ENCODE results near the gene LARP1. TPM values are rescaled to one million over a fixed set of nuclear protein-coding genes. Genes with fewer than 3 reads are reported as not detected.

The LARP1 gene
- total and polyA plus RNA-seq, 9 of the 15 experiments (the other 6 are each of a cell fraction or from before 2014, with no cell fraction given) = 22.6 to 300 (median 92.0) TPM

- ATAC-seq (peak; percentile 47; the same call in 1 of the 3 replicates), DNase-seq (ENCODE audit: extremely low read depth in 1 of 4, low spot score in 3 of 4) (no peak), FAIRE-seq (no peak)
- in situ Hi-C loops (cut with MboI) (no loop called here), intact Hi-C loops (cut with micrococcal nuclease) (no loop called here)
- Histone ChIP-seq H3K27me3 (ENCODE audit: control insufficient read depth in 2 of 2, insufficient read depth in 2 of 2, low read length in 2 of 2) (no peaks in the 10 kb centered on the region), H3K9ac (ENCODE audit: insufficient read depth in 1 of 2, low read depth in 2 of 2, low read length in 2 of 2) (no peak overlapping the region), H3K27ac (ENCODE audit: extremely low read depth, low read depth, low read length) (no peak overlapping the region), H3K36me3 (ENCODE audit: control insufficient read depth, insufficient read depth, low read length) (no peaks in the 10 kb centered on the region), H4K20me1 (replicated peaks; ENCODE audit: control insufficient read depth, insufficient read depth, low read length) (no peaks in the 10 kb centered on the region), H3K9me3 (replicated peaks; ENCODE audit: control insufficient read depth, insufficient read depth, low read depth, low read length) (no peaks in the 10 kb centered on the region), H3K4me1 (replicated peaks in 1 of 2; ENCODE audit: control insufficient read depth in 2 of 2, insufficient read depth in 2 of 2, low read length in 2 of 2) (no peaks in the 10 kb centered on the region; a peak in 2 of 5 replicates), H3K4me2 (ENCODE audit: insufficient read depth, low read length) (no peak overlapping the region), H3K9me1 (ENCODE audit: control insufficient read depth, insufficient read depth, low read length) (no peaks in the 10 kb centered on the region), H3K79me2 (ENCODE audit: control insufficient read depth, insufficient read depth, low read length) (no peaks in the 10 kb centered on the region), H2AFZ (ENCODE audit: low read depth, low read length) (no peak overlapping the region), H3K4me3 (no peak overlapping the region)
- 33% methylated on average over 1 of the region's 1 CpG for WGBS (ENCODE audit: insufficient coverage, low coverage, missing lambda C conversion rate)
- ChIA-PET POLR2A (interaction anchor here (0.6 kb wide), 2 partner anchors 21 to 705 kb away, joined by 3 read pairs; no protein-coding TSS in a partner anchor), CTCF (ENCODE audit: low intra/inter-chr PET ratio) (no interaction called here)
- BruUV-seq (replicated peaks) = no TSS peak
- TF ChIP-seq NR1H2 (CRISPR knock-in tag; IDR thresholded peaks at IDR 0.05) = no peak
- no peak for TF ChIP-seq CBX5 (IDR thresholded peaks at IDR 0.05; ENCODE audit: borderline replicate concordance, low read depth)
- no peak for TF ChIP-seq RNF219 (CRISPR knock-in tag; IDR thresholded peaks at IDR 0.05)
- TF ChIP-seq NFXL1 (CRISPR knock-in tag; IDR thresholded peaks at IDR 0.05) = no peak
- TF ChIP-seq NELFE (IDR thresholded peaks at IDR 0.05; ENCODE audit: insufficient read depth, insufficient read length) = no peak
- no peak for TF ChIP-seq ZNF24 (IDR thresholded peaks at IDR 0.05)
- no peak for TF ChIP-seq ETS2 (tag; IDR thresholded peaks at IDR 0.05; ENCODE audit: borderline replicate concordance, poor library complexity, severe bottlenecking)
These were observed 23.0 kb upstream of the LARP1 start for GRCh38 chr5:154732212-154732611.
